DND-41 (cell line): ENCODE results near the gene AHRR.
"Not testable (repeated sequence)": the region's sequence is repeated elsewhere in the genome, so short reads cannot be mapped to it uniquely, and the experiment has no call there.

Experiments
- EZH2 ChIP-seq: IDR thresholded peaks from 3 replicates; pipeline ENCODE4 v1.6.1; 2012; ENCODE audit warnings: borderline replicate concordance, low read depth, mild to moderate bottlenecking, moderate library complexity, low read length, inconsistent platforms; ENCODE audit not compliant: severe bottlenecking
- TF ChIP-seq, protein P1 (sequence below): IDR thresholded peaks from 2 replicates; pipeline ENCODE4 v1.5.1; 2012; ENCODE audit warnings: borderline replicate concordance, low read length, moderate library complexity, mild to moderate bottlenecking; ENCODE audit not compliant: poor library complexity, severe bottlenecking; ENCODE audit errors: extremely low read depth

- TF ChIP-seq, protein P1, sequence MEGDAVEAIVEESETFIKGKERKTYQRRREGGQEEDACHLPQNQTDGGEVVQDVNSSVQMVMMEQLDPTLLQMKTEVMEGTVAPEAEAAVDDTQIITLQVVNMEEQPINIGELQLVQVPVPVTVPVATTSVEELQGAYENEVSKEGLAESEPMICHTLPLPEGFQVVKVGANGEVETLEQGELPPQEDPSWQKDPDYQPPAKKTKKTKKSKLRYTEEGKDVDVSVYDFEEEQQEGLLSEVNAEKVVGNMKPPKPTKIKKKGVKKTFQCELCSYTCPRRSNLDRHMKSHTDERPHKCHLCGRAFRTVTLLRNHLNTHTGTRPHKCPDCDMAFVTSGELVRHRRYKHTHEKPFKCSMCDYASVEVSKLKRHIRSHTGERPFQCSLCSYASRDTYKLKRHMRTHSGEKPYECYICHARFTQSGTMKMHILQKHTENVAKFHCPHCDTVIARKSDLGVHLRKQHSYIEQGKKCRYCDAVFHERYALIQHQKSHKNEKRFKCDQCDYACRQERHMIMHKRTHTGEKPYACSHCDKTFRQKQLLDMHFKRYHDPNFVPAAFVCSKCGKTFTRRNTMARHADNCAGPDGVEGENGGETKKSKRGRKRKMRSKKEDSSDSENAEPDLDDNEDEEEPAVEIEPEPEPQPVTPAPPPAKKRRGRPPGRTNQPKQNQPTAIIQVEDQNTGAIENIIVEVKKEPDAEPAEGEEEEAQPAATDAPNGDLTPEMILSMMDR = not testable (repeated sequence)
- TF ChIP-seq EZH2 = not testable (repeated sequence)
Measured at GRCh38 chr5:303741-304140, 17.8 kb upstream of the AHRR start.
